Glomerular visceral epithelial cell (primary cell): ENCODE measurements around the gene ARHGEF7.

Experiments
- DNase-seq: peaks from one replicate; pipeline ENCODE4 v3.0.0-alpha.2; 2016; ENCODE audit errors: extremely low spot score

ARHGEF7 gene

GRCh38 chr13:111323950-111324651 lies 209.0 kb downstream of the ARHGEF7 start:
- DNase-seq: no peak

GRCh38 chr13:111324736-111325135 lies 209.6 kb downstream of the ARHGEF7 start:
- DNase-seq: no peak

GRCh38 chr13:111325146-111325890 lies 210.2 kb downstream of the ARHGEF7 start:
- DNase-seq: no peak

- no peak for DNase-seq
Measured at GRCh38 chr13:111325941-111326620, 211.0 kb downstream of the ARHGEF7 start.

DNA sequence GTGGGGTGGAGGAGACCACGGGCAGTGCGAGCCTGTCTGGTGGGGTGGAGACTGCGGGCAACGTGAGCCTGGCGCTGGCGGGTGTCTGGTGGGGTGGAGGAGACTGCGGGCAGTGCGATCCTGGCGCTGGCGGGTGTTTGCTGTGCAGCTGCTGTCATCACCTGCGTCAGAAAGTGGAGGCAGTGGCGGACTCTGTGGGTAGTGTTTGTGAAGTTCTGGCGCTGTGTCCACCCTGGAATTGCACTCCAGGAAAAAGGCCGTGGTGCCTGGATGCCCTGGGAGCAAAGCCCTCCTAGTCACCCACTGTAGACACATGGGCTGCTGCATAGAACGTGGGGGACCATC lies 211.5 kb downstream of the ARHGEF7 start:
- no peak for DNase-seq

GRCh38 chr13:111326981-111327642 lies 212.0 kb downstream of the ARHGEF7 start:
- no peak for DNase-seq

- no peak for DNase-seq
Measured at GRCh38 chr13:111327730-111328573, 212.8 kb downstream of the ARHGEF7 start.

- DNase-seq: no peak
Measured at GRCh38 chr13:111328574-111329410, 213.7 kb downstream of the ARHGEF7 start.

- no peak for DNase-seq
Measured at GRCh38 chr13:111329641-111330040, 214.5 kb downstream of the ARHGEF7 start.

DNA sequence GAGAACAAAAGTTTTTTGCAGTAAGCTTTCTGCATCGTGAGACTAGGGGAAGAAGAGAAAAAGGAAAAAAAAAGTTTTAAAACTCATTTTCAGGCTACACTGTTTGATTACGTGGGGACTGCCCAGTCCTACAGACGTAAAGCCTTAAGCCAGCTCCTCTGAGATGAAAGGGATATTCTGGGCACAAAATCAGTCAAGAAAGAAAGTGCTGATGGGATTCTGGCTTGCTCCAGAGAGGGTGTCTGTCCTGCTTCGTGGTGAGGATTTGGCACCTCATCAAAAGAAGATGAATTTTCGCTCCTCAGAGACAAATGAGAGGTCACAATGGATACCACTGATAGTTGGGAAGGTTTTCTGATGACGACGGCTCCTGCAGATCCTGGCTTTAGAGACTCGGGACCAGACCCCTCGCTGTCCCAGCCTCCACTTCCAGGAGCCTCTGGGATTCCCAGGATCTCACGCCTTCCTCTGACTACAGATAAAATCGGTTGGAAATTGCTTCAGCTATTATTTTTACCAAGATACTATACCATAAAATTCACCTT lies 215.0 kb downstream of the ARHGEF7 start:
- DNase-seq: no peak

DNA sequence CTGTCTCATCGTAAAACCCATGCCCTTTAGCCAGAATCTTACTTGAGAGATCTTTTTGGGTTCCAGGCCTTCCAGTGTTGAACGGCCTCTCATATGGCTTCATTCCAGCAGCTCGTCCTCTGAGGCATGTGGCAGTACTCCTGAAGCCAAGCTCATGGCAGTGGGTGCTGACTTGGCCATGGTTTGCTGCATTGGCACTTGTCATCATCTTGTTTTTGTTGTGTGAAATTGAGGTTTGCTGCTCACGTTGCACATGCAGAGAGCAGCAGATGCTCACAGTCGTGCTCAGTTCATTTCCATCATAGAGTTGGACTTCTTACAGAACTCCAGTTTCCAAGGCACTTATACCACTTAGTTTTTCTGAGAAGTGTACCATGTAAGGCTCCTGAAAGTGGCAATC lies 220.2 kb downstream of the ARHGEF7 start:
- DNase-seq: no peak

DNA sequence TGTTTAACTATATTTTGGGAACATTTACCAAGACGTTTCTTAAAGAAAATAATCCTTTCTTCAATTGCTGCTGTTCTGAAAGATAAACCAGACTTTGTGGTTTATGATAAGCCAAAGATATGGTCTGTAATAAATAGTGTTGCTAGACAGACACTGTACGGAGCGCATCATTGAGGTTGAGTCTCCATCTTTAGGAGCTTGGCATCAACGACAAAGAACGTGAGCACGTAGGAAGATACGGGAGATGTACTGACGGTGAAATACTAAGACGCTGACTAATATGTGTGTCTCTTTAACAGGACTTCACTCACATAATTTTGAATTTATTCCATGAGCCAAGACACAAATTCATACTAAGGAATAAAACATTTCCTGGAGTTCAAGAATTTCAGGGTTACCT lies 221.6 kb downstream of the ARHGEF7 start:
- DNase-seq: no peak

- DNase-seq: peak; percentile 35
Measured at GRCh38 chr13:111337206-111337605, 222.1 kb downstream of the ARHGEF7 start.

DNA sequence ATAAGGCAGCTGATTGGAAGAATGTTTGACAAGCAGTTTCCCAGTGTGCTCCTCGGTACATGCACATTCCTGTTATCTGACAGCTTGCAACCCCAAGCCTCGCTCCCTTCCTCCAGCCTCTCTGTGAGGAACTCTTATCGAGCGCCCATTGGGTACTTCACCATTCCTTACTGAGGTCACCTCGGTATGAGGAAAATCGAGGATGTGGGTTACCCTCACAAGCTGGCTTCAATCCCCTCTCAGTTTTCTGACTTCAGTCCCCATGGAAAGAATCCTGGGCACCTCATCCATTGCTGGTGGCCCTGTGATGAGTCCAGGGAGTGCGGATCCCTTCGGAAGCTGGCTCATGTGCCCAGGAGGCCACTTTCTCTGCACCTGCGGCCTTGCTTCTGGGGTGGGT lies 222.6 kb downstream of the ARHGEF7 start:
- DNase-seq: no peak

- DNase-seq: no peak
Measured at GRCh38 chr13:111338841-111339240, 223.7 kb downstream of the ARHGEF7 start.

- DNase-seq: no peak
Measured at GRCh38 chr13:111339366-111340143, 224.4 kb downstream of the ARHGEF7 start.

GRCh38 chr13:111341886-111342285 lies 226.8 kb downstream of the ARHGEF7 start:
- no peak for DNase-seq

- DNase-seq: no peak
Measured at GRCh38 chr13:111342721-111343120, 227.6 kb downstream of the ARHGEF7 start.

DNA sequence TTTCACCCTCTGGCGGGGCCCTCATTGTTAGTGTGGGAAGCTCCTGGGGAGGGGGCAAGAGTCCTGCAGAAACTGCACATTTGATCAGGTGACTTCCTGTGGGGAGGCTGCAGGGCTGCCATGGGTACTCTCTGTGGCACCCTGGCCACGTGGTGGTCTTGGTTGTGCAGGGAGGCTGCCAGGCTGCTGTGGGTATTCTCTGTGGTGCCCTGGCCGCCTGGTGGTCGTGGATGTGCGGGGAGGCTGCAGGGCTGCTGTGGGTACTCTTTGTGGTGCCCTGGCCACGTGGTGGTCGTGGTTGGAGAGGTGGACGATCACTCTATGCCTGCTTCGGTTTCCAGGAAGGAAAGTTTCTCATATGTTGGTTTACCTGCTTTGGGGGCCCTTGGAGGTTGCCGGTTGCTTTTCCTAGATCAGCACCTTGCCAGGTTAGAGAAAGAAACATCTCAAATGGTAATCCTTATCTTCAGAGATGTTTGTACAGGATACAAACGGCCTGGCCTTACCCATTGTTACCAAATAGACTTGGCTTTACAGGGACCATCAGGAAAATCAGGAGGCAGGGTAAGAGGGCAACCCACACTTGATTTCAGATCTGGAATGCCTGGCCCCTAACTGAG lies 228.2 kb downstream of the ARHGEF7 start:
- no peak for DNase-seq
